Activated naive CD4-positive, alpha-beta T cell treated with anti-CD3 and anti-CD28 coated beads, Interleukin-2, amount 50 U/mL, for 24 hours (primary cell): ENCODE results near the gene MTUS2.

ENCODE experiments used
- H3K27ac Mint-ChIP-seq: one replicate; pipeline ENCODE4 v1.8.0; 2021; ENCODE audit warnings: mild to moderate bottlenecking, mixed read lengths
- H3K27me3 Mint-ChIP-seq: one replicate; pipeline ENCODE4 v1.8.0; 2021; ENCODE audit warnings: mixed read lengths
- H3K36me3 Mint-ChIP-seq: one replicate; pipeline ENCODE4 v1.8.0; 2021; ENCODE audit warnings: mixed read lengths
- H3K4me1 Mint-ChIP-seq: one replicate; pipeline ENCODE4 v1.8.0; 2021; ENCODE audit warnings: mixed read lengths
- H3K4me3 Mint-ChIP-seq: one replicate; pipeline ENCODE4 v1.8.0; 2021; ENCODE audit warnings: mild to moderate bottlenecking, mixed read lengths
- H3K9me3 Mint-ChIP-seq: one replicate; pipeline ENCODE4 v1.8.0; 2021; ENCODE audit warnings: mixed read lengths

MTUS2 gene

DNA sequence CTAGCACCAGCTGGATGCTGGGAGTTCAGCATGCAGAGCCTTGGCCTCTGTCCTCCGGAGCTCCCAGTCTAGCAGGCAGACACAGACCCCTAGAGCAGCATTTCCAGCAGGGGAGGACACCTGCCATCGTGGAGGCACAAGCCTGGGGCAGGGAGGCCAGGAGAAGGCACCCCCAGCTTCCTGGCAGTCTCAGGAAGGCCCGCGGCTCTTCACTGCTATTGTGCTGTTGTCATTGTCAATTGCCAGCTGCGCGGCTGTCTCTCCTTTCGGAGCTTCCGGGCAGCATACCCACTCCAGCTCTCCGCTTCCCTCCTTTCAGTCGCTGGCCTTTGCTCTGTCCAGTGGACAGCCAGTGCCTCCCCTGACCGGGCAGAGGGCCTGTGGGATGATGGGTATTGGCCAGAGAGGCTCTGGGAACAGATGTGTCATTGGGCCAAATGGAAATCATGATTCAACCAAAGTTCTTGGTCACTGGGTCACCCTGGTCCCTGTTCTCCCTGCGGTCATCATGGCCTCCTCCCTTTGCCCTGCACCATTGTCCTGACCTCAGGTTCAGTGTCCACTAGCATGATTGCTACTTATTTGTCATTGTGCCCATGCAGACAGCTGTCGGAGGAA, 682.4 kb downstream of the MTUS2 start:
- H3K4me3 Mint-ChIP-seq: no peak overlapping the region
- peaks cover 4% of the 10 kb centered on the region for H3K4me1 Mint-ChIP-seq
- H3K27ac Mint-ChIP-seq: no peak overlapping the region
- no peaks in the 10 kb centered on the region for H3K9me3 Mint-ChIP-seq
- no peaks in the 10 kb centered on the region for H3K36me3 Mint-ChIP-seq
- H3K27me3 Mint-ChIP-seq: peaks cover 6% of the 10 kb centered on the region

DNA sequence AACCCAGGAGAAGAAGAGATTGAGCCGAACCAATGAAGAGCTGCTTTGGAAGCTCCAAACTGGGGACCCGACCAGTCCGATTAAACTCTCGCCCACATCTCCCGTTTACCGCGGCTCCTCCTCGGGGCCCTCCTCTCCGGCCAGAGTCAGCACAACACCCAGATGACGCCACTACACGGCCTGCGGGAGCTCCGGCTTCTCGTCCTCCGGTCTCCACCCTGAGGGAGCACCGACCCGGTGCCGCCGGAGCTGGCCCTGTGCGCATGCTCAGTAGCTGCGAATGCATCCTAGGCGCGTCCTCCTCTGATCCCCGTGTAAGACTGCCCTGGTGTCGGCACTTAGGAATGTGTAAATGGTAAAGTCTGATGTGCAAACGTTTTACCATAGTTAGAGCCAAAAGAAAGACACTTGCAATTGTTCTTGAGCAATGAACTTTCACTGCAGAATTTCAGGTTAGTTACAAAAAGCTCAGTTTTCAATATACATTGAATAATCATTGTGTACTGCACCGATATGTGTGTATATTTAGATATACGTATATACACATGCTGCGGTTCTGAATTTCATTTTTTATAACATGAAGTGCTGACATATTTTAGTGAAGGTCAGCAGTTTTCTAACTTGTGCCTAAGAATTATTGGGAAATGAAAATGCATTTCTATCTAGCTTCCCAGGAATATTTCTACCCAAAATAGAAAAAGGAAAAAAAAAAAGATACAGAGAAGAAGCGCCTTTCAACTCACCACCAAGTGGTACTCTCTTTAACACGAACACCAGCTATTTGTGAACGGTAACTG, 683.1 kb downstream of the MTUS2 start:
- no peak overlapping the region for H3K27ac Mint-ChIP-seq
- peaks cover 4% of the 10 kb centered on the region for H3K4me1 Mint-ChIP-seq
- H3K9me3 Mint-ChIP-seq: no peaks in the 10 kb centered on the region
- H3K27me3 Mint-ChIP-seq: peaks cover 6% of the 10 kb centered on the region
- no peak overlapping the region for H3K4me3 Mint-ChIP-seq
- H3K36me3 Mint-ChIP-seq: no peaks in the 10 kb centered on the region

GRCh38 chr13:29504691-29505090, 684.6 kb downstream of the MTUS2 start:
- H3K27ac Mint-ChIP-seq: no peak overlapping the region
- no peaks in the 10 kb centered on the region for H3K9me3 Mint-ChIP-seq
- H3K36me3 Mint-ChIP-seq: no peaks in the 10 kb centered on the region
- no peak overlapping the region for H3K4me3 Mint-ChIP-seq
- H3K27me3 Mint-ChIP-seq: peaks cover 6% of the 10 kb centered on the region
- H3K4me1 Mint-ChIP-seq: peaks cover 4% of the 10 kb centered on the region

DNA sequence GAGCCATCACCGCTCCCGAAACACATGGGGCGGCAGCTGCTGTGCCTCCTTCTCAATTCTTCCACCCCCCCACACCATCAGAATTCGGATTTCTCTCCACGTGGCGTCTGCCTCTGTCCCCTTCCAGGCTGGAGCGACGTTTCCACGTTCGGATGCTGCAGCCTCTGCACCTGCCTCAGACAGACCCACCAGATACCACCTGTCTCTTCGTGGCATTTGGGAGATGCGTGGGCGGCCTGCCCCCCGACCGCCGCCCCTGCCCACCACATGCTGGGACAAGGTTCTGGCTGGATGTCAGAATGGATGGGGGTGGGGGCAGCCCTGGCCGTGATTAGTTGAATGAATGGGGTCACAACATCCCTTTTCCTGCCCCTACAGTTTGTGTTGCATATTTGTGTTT, 685.4 kb downstream of the MTUS2 start:
- Mint-ChIP-seq H3K27ac (no peak overlapping the region), H3K4me1 (peaks cover 4% of the 10 kb centered on the region), H3K27me3 (peaks cover 6% of the 10 kb centered on the region), H3K4me3 (no peak overlapping the region), H3K9me3 (no peaks in the 10 kb centered on the region), H3K36me3 (no peaks in the 10 kb centered on the region)

GRCh38 chr13:29505950-29506349, 685.8 kb downstream of the MTUS2 start:
- Mint-ChIP-seq H3K36me3 (no peaks in the 10 kb centered on the region), H3K27me3 (peaks cover 6% of the 10 kb centered on the region), H3K4me3 (no peak overlapping the region), H3K9me3 (no peaks in the 10 kb centered on the region), H3K4me1 (peaks cover 4% of the 10 kb centered on the region), H3K27ac (no peak overlapping the region)

GRCh38 chr13:29507356-29507755, 687.2 kb downstream of the MTUS2 start:
- Mint-ChIP-seq H3K4me3 (no peak overlapping the region), H3K4me1 (peaks cover 4% of the 10 kb centered on the region), H3K27me3 (peaks cover 6% of the 10 kb centered on the region), H3K36me3 (no peaks in the 10 kb centered on the region), H3K9me3 (no peaks in the 10 kb centered on the region), H3K27ac (no peak overlapping the region)

DNA sequence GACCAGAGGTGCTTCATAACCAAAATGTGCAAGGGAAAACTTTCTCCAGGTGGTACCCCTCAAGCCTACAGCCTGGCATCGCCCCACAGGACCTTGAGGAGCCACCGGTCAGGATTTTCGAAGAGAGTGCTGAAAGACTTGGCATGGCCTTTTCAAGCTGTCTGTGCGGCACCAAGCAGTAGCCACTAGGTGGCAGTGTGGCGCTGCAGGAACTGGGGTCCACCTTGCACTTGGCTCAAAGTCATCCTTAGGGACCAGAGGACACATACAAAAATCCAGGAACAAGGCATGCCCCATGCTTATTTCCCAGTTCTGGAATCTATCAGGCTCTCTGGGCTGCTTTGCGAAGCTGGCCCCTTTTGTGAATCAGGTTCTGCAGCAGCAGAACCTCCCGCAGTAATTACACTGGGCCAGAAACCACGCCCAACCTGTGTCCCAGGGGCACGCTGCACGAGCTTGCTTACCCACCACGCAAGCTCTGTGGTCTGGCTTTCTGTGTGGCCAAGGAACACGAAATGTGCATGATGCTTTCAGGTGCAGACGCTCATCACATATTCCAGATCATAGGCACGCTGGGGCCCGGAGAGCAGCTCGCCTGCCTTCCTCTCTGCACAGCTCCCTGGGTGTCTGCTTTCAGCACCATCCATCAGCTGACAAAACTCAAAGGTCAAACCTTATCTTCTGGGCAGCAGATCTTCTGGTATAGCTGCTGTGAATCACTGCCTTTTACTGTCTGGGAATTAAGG, 688.2 kb downstream of the MTUS2 start:
- Mint-ChIP-seq H3K9me3 (no peaks in the 10 kb centered on the region), H3K36me3 (no peaks in the 10 kb centered on the region), H3K27me3 (peaks cover 3% of the 10 kb centered on the region), H3K4me3 (no peak overlapping the region), H3K27ac (peak overlapping the region; percentile 17), H3K4me1 (peaks cover 1% of the 10 kb centered on the region)

- Mint-ChIP-seq H3K9me3 (no peaks in the 10 kb centered on the region), H3K4me1 (no peaks in the 10 kb centered on the region), H3K4me3 (no peak overlapping the region), H3K27ac (peak overlapping the region; percentile 17), H3K27me3 (no peaks in the 10 kb centered on the region), H3K36me3 (peaks cover 2% of the 10 kb centered on the region)
Measured at GRCh38 chr13:29508876-29509252, 688.7 kb downstream of the MTUS2 start.

GRCh38 chr13:29509999-29510589, 690.0 kb downstream of the MTUS2 start:
- peaks cover 2% of the 10 kb centered on the region for H3K36me3 Mint-ChIP-seq
- H3K4me1 Mint-ChIP-seq: no peaks in the 10 kb centered on the region
- no peak overlapping the region for H3K27ac Mint-ChIP-seq
- H3K9me3 Mint-ChIP-seq: no peaks in the 10 kb centered on the region
- no peaks in the 10 kb centered on the region for H3K27me3 Mint-ChIP-seq
- no peak overlapping the region for H3K4me3 Mint-ChIP-seq

- no peaks in the 10 kb centered on the region for H3K9me3 Mint-ChIP-seq
- H3K36me3 Mint-ChIP-seq: peaks cover 3% of the 10 kb centered on the region
- H3K4me3 Mint-ChIP-seq: no peak overlapping the region
- no peaks in the 10 kb centered on the region for H3K27me3 Mint-ChIP-seq
- no peaks in the 10 kb centered on the region for H3K4me1 Mint-ChIP-seq
- H3K27ac Mint-ChIP-seq: no peak overlapping the region
Measured at GRCh38 chr13:29510651-29511084, 690.5 kb downstream of the MTUS2 start.

DNA sequence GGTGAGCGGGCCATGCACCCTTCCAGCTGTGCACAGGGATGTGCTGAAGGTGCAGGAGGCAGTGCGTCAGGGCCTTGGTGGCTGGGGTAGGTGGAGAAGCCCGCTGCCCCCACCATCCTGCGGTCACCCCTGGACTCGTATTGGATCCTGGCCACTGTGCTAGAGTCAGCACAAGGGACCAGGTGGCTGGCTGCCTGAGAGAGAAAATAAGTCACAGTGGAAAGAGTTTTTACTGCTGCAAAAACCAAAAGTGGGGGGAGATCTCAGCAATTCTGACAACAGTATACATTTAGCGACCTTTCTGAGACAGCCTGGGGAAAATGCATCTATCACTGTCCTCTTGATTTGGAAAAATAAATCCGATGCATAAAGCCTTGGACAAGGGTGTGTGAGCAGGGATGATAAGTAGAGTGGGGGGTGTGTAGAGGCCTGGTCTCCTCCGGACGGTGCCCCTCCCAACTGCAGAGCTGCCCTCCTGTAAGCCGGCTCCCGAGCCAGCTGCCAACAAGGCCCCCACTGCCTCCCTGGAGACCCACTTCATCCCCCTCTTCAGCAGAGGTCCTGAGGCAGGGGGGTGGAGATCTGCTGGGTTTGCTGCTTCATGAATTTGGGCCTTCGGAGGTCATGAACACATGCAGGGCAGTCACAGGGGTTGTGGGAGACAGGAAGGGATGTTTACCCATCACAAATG, 691.1 kb downstream of the MTUS2 start:
- peaks cover 5% of the 10 kb centered on the region for H3K36me3 Mint-ChIP-seq
- H3K27me3 Mint-ChIP-seq: no peaks in the 10 kb centered on the region
- H3K4me3 Mint-ChIP-seq: no peak overlapping the region
- H3K4me1 Mint-ChIP-seq: no peaks in the 10 kb centered on the region
- H3K27ac Mint-ChIP-seq: no peak overlapping the region
- H3K9me3 Mint-ChIP-seq: no peaks in the 10 kb centered on the region

DNA sequence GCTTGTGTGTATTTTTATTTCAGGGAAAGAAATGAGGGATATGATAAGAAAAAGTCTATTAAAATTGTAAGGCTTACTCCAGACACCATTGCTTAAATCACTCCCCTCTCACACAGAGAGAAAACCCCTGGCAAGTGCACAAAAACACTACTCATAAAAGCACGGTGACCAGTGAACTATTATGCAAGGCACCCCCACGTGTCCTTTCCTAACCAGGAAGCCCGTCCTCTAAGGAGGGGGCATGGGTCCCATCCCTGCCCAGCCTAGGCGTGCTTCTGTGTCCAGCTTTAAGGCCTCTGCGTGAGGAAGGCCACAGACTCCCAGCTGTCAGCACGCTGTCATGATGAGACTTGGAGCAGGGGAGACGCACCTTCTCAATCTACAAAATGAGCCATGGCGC, 691.8 kb downstream of the MTUS2 start:
- H3K36me3 Mint-ChIP-seq: peaks cover 6% of the 10 kb centered on the region
- no peak overlapping the region for H3K4me3 Mint-ChIP-seq
- no peak overlapping the region for H3K27ac Mint-ChIP-seq
- no peaks in the 10 kb centered on the region for H3K4me1 Mint-ChIP-seq
- H3K27me3 Mint-ChIP-seq: no peaks in the 10 kb centered on the region
- no peaks in the 10 kb centered on the region for H3K9me3 Mint-ChIP-seq

DNA sequence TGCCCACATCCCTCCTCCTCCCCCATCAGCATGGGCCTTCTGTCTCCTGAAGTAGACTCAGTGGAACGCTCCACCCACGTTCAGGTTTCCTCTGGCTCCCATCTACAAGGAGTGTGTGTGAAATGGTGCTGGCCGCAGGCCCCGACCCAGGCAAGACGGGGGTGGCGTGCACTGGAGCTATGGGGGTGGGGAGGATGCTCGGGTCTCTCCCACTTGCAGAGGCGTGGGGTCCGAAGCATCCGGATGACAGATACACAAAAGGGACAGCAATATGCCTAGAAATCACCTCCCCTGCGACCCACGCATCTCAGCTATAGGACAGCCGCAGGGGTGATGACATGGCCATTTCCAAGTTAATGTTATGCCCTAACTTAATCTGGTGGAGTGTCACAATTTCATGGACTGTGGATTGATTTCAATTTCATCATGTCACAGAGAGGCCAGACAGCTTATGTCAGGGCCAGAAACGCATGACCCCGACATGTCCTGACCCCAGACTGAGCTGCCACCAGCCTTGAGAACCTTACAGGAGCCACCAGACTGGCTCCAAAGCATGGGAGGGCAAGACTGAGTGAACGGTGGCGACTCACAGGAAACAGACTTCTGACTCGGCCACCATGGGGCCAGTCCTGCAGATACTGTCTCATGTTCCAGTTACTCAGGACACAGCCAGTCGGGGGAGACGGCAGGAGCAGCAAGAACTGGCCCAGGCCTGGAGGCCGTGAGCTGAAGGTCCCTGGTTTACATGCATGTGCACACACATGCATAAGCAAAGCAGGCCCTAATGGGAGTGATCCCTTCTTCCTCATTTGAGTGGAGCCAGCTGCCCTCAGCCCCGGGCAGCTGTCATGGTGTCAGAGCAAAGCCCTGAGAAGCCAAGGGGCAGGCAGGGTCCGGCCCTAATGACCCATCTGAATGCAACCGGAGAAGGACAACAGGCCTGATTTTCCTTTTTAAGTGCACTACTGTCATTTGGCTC, 693.2 kb downstream of the MTUS2 start:
- Mint-ChIP-seq H3K36me3 (peaks cover 8% of the 10 kb centered on the region), H3K27me3 (no peaks in the 10 kb centered on the region), H3K27ac (peak overlapping the region; percentile 73), H3K4me1 (no peaks in the 10 kb centered on the region), H3K4me3 (no peak overlapping the region), H3K9me3 (no peaks in the 10 kb centered on the region)

DNA sequence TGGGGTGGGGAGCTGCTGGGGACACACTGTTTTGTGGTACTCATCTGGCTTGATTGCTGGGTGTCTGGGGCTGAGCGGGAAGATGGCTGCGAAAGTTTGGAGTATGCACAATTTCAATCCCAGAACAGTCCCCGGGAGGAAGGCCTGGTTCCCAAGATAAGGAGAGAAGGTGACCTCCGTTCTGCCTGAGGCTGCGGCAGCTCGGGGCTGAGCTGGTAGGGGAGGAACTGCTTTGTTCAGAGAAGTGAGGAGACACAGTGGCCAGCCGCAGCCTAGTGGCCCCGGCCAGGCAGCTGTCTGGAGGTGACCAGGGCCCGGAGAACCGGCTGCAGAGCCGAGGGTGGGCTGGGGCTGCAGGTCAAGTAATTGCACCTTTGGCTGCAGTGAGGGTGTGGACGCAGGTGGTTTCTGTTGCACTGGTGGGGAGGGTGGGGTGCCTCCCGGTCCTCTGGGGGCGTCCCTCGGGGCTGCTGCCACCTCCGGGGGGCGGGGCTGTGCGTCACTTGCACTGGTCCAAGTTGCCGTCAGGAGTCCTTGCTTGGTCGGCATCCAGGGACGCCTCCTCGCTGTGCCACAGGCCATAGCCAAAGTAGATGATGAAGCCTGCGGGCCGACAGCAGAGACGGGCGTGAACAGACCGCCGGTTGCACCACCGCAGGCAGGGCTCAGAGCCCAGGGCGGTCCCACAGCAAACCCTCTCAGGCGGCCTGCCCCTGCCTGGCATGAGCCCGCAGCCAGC, 694.0 kb downstream of the MTUS2 start:
- H3K9me3 Mint-ChIP-seq: no peaks in the 10 kb centered on the region
- H3K4me3 Mint-ChIP-seq: no peak overlapping the region
- peaks cover 8% of the 10 kb centered on the region for H3K36me3 Mint-ChIP-seq
- no peaks in the 10 kb centered on the region for H3K4me1 Mint-ChIP-seq
- peak overlapping the region; percentile 73 for H3K27ac Mint-ChIP-seq
- no peaks in the 10 kb centered on the region for H3K27me3 Mint-ChIP-seq
